ENCODE measurements around the gene FBN2.
"Not testable (repeated sequence)": the region's sequence is repeated elsewhere in the genome, so short reads cannot be mapped to it uniquely, and the experiment has no call there.

Gene FBN2

DNA sequence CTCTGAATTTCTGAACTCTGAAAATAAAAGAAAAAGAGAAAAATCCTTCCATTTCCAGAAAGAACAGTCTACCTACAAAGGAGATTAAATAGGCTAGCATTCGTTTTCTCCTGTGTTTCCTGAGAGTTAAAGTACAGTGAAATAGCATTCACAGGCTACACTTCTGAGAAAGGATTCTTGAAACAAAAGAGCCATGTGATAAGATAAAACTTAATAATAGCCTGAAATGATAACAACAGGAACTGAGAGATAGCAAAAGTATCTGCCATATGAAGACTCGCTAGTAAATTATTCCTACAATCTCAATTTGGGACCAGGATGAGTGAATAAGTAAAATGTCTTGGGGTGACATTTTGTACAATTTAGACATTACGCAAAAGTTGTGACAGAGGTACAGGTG lies 62.4 kb downstream of the FBN2 start:
- no peak for DNase-seq

DNA sequence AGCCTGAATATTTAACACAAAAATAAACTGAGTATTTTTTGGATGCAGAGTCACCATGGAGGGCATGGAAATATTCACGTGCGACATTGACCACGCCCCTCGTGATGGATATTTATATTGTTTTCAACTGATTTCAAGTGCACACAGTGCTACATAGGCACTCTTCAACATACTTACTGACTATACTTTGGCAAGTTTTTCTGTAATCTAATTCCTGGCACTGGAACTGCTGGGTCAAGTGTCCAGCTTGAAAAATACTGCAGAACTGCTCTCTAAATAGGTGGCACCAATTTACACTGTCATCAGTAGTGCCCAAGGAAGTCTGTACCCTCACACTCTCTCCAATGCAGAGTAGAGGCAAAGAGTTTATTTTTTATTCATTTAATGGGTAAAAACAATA lies 65.1 kb downstream of the FBN2 start:
- DNase-seq = no peak

DNA sequence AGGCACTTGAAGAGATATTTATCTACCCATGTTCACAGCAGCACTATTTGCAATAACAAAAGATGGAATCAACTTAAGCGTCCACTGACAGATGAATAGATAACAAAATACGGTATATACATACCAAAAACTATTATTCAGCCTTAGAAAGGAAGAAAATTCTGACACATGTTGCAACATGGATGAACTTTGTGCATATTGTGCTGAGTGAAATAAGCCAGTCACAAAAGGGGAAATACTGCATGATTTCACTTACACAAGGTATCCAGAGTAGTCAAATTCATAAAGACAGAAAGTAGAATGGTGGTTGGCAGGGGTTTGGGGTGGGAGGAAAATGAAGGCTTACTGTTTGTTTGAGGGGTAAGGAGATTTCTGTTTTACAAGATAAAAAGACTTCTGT lies 66.0 kb downstream of the FBN2 start:
- no peak for DNase-seq

DNA sequence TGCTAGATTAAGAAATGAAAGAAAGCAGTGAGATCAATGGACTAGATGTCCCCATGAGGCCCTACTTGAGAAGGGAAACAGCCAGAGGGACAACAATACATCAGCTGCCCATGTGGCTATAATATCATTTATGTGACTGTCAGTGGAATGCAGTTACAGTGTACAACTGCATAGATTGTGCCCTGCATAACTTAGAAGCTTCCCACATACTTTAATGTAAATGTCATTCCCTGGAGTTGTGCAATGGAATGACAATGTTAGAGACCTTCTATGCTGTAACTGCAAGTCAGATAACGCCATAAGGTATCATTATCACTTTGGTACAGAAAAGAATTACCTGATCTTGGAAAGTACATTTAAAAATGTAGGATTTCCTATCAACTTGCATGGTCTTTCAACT lies 67.4 kb downstream of the FBN2 start:
- no peak for DNase-seq

DNA sequence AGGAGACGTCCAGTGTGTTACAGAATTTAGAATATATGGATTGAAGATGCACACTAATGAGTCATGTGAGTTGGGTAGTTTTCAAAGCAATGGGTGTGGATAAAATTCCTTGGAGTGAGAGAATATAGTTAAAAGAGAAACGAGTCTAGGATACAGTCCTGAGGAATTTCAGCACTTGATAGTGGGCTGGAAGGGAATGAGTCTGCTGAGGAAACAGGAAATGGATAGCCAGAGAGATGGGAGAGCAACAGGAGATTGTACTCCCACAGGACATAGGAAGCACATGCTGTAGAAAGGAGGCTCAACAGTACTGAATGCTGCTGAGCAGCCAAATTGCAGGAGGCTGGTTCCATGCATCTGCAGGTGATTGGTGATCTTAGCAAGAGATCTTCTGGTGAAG lies 68.1 kb downstream of the FBN2 start:
- DNase-seq = no peak

DNA sequence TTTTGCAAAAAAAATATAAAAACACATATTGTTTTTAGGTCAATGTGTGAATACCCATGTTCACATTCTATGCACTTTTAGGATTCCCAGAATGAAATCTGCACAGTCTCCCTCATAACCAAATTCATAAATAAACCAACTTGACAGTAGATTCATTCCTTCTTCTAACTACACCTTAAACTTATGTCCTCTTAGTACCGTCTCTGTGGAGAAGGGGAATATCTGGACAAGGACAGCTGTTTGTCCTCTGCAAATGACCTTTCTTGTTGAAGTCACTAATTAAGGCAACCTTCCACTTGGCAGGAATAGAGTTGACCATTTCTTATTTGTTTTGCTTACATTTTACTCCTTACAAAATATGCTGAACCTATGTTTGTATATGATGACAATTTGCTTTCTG lies 71.1 kb downstream of the FBN2 start:
- no peak for DNase-seq

DNA sequence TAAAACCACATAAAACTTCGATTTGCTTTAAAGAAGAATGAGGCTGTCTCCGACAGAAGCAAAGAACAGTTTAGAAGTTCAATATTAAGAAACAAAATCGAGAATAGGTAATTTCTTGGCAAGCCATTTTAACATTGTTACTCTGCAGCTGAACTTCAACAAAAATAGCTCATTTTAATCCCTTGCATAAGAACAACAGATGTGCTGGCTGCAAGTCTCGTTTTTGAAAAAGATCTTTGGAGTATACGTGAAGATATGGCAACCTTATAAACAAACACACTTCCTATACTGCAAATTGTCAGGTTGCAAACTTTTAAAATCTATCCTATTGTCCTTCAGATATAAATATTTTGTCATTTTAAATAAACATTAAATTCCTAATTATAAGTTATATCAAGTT lies 71.5 kb downstream of the FBN2 start:
- no peak for DNase-seq

DNA sequence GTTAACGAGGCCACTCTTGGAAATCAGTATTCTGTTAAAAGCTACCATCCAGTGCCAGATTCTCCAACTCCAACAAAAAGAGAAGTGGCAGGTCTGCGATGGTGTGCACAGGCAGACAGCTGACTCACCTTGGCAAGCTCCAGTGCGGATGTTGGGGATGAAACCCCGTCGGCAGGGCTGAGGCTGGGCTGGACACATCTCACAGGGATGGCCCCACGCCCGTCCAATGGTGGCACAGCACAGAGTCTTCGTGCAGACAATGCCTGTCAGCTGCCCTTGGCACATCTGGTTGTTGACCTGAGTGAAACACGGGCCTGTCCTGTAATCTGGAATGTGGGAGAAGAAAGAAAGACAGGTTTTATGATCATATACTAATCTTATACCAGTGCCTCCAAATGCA lies 73.4 kb downstream of the FBN2 start:
- no peak for DNase-seq

DNA sequence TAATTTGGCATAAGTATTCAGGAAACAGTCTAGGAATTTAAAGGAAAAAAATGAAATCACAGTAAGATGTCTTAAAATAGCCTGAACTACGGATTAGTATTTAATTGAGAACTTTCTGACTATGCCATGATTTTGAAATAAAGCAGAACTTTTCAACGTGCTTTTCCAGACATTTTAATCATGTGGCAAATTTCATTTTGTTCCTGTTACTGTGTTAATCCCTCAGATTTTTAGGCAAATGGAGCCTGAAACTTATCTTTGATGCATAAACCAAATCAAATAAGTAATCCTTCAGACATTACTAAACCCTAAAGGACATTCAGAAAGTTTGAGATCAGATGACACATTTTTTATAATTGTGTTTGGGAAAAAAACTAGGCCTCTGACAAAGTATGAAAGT lies 75.7 kb downstream of the FBN2 start:
- no peak for DNase-seq

DNA sequence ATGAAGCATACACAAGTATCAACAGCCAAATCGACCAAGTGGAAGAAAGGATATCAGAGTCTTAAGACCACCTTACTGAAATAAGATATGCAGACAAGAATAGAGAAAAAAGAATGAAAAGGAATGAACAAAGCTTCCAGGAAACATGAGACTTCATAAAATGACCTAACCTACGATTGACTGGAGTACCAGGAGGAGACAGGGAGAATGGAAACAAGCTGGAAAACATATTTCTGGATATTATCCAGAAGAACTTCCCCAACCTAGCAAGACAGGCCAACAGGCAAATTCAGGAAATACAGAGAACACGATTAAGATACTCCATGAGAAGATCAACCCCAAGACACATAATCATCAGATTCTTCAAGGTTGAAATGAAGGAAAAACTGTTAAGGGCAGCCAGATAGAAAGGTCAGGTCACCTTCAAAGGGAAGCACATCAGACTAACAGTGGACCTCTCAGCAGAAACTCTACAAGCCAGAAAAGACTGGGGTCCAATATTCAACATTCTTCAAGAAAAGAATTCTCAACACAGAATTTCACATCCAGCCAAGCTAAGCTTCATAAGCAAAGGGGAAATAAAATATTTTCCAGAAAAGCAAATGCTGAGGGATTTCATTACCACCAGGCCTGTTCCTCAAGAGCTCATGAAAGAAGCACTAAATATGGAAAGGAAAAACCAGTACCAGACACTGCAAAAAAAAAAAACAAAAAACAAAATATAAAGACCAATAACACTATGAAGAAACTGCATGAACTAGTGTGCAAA lies 80.7 kb downstream of the FBN2 start:
- not testable (repeated sequence) for DNase-seq

DNA sequence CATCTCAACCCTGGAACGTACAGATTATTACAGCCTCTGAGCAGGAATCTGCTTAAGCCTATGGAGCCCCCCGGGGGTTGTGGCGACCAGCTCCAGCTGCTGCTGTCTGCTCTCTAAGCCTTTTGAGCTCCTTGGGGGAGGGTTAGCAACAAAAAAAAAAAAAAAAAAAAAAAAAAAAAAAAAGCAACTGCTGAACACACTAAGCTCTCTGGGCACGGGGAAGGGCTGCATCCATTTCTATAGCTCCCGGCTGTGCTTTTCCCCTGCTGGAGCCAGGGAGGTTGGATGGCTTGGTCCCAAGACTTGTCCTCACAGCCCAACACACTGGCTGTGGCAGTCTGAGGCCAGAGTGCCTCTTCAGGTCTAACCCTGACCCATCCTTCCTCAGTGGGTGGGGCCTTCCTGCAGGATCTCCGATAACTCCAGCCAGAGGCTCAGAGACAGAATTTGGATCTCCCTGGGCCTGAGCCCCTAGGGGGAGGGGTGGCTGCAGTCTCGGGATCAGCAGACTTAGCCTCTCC lies 82.1 kb downstream of the FBN2 start:
- no peak for DNase-seq

DNA sequence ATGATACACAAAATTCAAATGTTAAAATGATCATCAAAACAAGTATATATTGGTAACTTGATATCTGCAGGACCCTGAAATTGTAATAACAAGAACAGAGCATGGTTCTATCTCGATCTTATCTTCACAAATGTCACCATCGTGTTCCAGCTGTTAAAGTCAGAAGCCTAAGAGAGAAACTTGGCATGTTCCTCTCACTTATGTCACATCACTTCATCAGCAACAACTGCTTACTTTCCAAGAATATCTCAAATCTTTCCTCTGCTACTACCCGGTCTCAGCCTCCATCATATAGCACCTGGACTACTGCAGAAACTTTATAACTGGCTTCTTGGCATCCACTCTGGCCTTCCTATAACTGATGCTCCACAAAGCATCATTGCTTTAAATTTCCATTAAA lies 84.9 kb downstream of the FBN2 start:
- DNase-seq = no peak

DNA sequence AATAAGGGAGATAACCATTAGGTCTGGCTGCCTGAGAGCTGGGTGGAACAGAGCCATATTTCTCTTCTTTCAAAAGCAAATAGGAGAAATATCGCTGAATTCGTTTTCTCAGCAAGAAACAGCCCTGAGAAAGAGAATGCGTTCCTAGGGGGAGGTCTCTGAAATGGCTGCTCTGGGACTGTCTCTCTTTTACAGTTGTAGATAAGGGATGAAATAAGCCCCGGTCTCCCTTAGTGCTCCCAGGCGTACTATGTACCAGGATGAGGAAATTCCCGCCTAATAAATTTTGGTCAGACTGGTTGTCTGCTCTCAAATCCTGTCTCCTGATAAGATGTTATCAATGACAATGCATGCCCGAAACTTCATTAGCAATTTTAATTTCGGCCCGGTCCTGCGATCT lies 90.8 kb downstream of the FBN2 start:
- DNase-seq = not testable (repeated sequence)

DNA sequence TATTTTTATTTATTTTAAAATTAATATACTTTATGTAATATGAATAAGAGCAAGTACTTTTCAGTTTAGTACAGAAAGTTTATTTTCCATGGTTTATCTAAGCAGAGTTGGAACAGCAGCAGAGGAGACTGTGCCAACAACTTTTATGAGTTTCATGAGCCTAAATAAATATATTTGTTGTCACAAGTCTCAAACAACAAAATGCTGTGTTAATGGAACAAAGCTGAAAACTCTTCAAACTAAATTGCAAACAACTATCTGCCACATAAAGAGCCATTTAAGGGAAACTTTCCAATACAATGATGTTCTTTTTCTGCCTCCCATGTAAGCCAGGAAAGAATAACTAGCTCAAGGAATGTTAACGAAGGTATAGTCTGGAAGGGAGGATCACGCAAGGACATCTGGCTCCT lies 96.1 kb downstream of the FBN2 start:
- no peak for DNase-seq

DNA sequence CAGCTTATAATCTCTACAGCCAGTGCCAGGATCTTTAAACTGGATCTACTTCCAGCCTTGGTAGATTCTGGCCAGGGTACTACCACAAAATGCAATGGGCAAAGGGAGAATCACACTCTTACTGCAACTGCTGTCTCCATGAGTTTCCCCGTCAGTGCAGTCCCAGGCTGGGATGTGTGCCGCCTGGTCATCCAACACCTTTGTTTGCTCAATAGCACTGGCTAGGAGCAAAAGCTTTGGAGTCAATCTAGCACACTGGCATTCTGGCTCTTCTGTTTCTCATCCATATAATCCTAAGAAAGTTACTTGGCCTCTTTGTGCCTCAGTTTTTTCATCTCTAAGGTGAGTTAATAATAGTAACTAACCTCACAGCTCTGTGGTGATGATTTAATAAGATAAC lies 96.9 kb downstream of the FBN2 start:
- no peak for DNase-seq

DNA sequence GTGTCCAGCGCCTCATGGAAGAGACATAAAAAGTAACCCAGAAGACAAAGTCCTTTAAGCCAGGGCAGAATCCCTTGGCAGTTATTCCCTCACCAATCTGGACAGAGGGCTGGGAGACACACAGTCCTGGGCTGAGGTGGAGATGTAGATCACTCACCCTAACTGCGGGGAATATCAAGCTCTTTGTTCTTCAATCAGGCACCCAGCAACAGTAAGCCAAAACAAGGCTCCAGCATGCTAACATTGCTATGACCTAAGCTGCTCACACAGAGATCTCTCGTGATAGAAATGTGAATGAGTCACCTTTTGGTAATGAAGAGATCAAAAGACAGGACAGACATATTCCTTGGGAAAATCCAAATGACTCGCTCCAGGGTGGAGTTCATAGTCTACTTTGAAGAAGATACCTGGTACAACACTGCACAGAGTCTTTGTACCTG lies 101.3 kb downstream of the FBN2 start:
- no peak for DNase-seq

DNA sequence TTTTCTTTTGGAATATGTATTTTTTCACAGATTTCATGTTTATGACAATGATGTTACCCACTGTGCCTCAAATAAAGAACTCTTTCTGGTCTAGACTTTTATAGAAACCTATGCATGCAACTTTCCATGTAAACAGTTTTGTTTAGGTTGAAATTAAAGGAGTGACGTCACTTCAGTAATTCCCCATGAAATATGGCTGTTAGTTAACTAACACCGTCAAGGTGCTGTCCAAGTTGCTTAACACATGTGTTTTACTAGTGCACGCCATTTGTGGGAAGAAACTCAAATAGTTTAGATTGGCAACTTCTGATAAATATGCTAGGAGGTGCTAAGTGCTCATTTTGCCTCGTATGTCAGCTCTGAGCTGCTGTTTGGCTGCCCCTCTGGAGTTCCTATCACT lies 102.2 kb downstream of the FBN2 start:
- no peak for DNase-seq

DNA sequence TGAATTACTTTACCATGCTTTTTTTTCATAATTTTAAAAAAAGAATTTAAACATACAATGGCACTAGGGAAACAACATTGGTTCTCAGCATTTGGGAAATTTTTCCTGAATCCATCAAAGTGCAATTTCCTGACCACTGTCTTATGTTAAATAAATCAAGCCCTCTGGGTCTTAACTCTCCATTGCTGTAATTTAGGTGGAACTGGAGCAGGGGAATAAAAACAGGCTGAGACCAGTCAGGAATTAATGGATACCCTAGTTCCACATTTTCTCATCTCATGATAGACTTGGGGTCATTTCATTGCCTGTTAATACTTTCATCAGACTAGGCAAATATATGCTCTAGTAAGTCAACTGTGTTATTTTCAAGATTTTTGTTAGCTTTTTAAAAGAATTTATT lies 103.1 kb downstream of the FBN2 start:
- DNase-seq = no peak

DNA sequence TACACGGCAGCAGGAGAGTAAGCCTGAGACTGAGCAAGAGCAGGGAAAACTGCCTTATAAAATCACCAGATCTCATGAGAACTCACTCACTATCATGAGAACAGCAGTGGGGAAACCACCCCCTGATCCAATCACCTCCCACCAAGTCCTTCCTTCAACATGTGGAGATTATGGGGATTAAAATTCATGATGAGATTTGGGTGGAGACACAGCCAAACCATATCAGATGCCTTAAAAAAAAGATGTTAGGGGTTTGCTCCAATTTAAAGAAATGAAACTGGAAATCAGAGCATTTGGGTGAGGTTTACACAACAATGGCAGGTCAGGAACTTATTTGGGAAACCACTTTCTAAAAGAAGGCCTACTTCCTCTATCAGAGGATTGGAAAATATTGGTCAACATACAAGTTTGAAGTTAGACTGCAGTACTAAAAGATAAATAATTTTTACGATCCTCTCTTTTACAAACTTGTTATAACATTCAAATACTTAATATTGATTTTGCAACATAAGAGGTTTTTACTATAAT lies 105.1 kb downstream of the FBN2 start:
- no peak for DNase-seq

DNA sequence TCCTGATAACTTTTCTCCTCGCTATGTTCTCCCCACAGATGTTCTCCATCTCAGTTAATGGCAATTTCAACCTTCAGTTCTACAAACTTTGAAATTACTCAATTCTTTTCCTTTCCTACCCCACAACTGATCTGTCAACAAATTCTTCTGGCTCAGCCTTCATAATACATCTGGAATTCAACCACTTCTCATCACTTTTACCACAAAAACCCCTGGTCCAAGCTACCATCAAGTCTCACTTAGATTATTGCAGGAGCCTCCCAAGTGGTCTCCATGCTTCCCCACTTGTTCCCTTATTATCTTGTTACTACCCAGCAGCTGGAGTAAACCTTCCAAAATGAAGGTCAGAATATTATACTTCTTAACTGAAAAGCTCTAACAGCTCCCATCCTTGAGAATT lies 110.1 kb downstream of the FBN2 start:
- no peak for DNase-seq

DNA sequence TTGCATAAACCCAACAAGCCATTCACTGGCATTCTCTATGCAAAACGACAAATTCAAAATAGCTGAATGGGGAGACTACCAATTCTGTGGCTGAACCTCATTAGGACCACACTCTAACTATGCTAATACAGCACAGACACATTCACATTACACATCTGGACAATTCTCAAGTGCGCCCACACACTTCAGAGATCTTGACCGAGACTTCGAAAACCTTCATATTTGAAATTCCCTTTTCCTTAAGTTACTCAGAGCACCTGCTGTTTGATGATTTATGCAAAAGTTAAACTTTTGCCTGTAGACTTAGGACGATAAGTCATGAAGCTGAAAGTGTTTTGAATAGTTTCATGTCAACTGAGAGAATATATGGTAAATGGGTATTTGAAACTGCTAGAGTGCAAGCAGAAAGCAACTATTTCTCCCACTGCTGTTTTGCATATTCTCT lies 111.9 kb downstream of the FBN2 start:
- no peak for DNase-seq

DNA sequence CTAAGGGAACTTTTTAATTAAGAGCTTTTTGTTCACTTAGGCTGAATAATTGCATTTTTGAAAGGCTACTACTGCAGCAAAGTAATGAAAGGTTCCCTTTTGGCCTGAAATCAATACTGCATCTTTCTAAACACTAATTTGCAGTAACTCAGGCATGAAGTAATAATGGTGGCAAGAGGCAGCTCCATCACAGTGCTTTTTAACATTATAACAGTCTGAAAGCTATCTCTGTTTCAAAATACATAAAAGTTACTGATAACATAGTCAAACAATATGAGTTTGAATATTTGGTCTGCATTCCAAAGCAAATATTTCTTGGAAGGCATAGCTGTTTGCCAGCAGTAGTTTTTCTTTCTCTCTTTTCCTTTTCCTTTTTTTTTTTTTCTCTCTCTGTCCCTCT lies 113.4 kb downstream of the FBN2 start:
- DNase-seq = no peak

DNA sequence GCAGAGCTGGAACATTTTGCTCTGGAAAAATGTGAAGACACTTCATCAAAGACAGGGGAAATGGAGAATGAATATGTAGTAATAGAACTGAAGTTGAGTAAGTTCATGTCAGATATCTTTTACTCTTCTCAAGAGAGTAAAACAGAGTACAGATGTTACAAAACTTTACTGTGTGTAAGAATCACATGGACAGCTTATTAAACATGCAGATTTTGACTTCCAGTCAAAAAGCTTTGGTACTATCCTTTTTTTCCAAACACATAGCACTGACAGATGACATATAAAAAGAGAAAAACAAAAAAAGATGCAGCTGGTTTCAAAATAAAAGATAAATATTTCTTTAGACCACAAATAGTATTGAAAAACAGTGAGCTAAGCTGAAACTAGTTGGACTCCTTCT lies 115.4 kb downstream of the FBN2 start:
- DNase-seq = no peak

DNA sequence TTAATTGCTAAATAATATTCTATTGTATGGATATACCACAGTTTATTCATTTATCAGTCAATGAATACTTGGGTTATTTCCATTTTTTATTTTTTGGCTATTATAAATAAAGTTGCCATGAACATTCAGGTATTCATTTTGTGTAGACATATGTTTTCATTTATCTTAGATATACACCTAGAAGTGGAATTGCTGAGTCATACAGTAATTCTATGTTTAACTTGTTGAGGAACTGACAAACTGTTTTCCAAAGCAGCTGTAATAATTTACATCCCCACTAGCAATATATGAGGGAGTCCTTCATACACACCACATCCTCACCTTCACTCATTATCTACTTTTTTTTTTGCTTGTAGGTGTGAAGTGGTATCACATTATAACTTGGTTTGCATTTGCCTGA lies 123.6 kb downstream of the FBN2 start:
- DNase-seq = no peak

DNA sequence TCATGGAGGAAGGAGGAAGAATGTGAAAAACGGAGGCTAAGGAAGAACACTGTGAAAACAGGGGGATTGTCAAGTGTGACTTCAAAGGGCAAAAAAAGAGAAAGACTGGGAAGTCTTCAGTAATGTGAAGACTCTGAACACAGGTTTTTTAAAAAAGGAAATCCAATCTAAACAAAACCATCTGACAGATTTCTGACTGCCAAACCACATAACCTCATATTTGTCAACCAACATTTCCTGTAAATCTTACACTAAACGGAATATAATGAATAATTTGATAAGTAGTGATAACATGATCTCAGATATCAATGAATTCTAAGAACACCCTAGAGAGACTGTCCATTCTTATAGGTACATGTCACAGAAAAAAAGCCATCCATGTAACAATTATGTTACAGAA lies 124.7 kb downstream of the FBN2 start:
- no peak for DNase-seq
